Esophagus mucosa (tissue), 1 donor: Measurements from ENCODE around the gene NRIP1. TPM values are rescaled to one million over a fixed set of nuclear protein-coding genes. Genes with fewer than 3 reads are reported as not detected.
"Not testable (repeated sequence)": the region's sequence is repeated elsewhere in the genome, so short reads cannot be mapped to it uniquely, and the experiment has no call there.

Experiments used
- ATAC-seq: fragments of 200-7000 bp; cut with Tn5 transposase; one replicate; pipeline ENCODE4 v1.9.1; 2020
- total RNA-seq: library from RNA; stranded (reverse); gene quantifications from one replicate; pipeline ENCODE4 v1.2.4, GENCODE V29; 2023
- donor health status: DM: yes; HTN: yes; CAD: no.

The NRIP1 gene
- total RNA-seq, 1 donor from 2014 or later, result 52.2 TPM

GRCh38 chr21:15037095-15037899 is 27.5 kb downstream of the NRIP1 start:
- no peak for ATAC-seq

GRCh38 chr21:15036189-15036588 is 28.6 kb downstream of the NRIP1 start:
- ATAC-seq, result no peak

DNA sequence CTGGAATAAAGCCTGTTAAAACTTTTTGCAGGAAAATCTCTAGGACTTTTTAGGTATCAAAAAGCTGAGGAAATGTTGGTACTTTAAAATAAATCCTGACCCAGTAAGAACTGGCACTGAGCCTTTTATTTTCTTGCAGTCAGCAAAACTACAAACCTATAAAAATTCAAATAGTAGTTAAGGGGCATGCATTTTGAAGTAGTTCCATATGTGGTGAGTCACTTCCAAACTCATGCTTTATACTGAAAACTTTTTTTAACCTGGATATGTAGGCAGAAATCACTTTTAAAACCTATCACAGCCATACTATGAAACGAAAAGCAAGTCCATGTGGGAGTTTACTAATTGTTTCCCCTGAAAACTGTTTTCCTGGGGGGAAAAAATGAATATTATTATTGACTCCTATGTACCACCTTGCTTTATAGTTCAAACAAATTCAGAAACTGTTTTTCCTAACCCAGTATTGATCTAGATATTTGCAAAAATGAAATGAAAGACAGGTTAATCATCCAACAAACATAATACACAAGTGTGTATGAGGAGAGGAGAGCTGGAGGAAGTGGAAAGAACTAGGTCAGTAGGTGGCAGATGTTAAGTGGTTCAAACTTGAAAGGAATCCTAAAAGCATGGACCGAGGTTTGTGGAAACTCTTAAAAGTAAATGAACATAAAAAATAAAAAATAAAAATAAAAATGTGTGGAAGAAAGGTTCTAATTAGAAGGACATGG is 30.5 kb downstream of the NRIP1 start:
- no peak for ATAC-seq

- ATAC-seq, result no peak
Measured at GRCh38 chr21:15031790-15032357, 32.9 kb downstream of the NRIP1 start.

DNA sequence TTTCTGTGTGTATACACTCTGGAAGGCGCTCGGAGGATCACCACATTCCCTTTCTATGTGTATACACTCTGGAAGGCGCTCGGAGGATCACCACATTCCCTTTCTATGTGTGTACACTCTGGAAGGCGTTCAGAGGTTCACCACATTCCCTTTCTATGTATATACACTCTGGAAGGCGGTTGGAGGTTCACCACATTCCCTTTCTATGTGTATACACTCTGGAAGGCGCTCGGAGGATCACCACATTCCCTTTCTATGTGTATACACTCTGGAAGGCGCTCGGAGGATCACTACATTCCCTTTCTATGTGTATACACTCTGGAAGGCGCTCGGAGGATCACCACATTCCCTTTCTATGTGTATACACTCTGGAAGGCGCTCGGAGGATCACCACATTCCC is 33.4 kb downstream of the NRIP1 start:
- not testable (repeated sequence) for ATAC-seq

DNA sequence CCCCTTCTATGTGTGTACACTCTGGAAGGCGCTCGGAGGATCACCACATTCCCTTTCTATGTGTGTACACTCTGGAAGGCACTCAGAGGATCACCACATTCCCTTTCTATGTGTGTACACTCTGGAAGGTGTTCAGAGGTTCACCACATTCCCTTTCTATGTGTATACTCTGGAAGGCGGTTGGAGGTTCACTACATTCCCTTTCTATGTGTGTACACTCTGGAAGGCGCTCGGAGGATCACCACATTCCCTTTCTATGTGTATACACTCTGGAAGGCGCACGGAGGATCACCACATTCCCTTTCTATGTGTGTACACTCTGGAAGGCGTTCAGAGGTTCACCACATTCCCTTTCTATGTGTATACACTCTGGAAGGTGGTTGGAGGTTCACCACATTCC is 33.9 kb downstream of the NRIP1 start:
- ATAC-seq, result not testable (repeated sequence)

- ATAC-seq, result no peak
Measured at GRCh38 chr21:15029077-15029476, 35.7 kb downstream of the NRIP1 start.

DNA sequence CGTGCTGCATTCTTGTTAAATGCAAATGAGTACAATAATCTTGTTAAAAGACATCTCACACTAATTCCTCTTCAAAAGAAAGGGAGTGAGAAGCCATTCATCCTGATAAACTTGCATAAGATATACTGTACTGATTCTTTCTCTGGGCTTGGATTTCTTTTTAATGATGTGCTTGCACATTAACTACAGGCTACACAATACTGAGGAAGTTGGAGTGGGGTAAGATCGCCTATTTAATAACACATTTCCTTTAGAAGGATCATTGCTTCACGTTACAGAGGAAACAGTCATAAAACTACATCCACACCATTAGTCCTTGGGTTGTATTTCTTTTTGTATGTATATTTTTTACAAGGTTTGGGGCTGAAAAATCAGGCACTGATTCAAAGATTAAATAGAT is 36.6 kb downstream of the NRIP1 start:
- no peak for ATAC-seq

- no peak for ATAC-seq
Measured at GRCh38 chr21:15027056-15027455, 37.7 kb downstream of the NRIP1 start.

GRCh38 chr21:15026370-15026769 is 38.4 kb downstream of the NRIP1 start:
- no peak for ATAC-seq

GRCh38 chr21:15023776-15024175 is 41.0 kb downstream of the NRIP1 start:
- no peak for ATAC-seq

GRCh38 chr21:15022608-15023261 is 42.1 kb downstream of the NRIP1 start:
- no peak for ATAC-seq

GRCh38 chr21:15020797-15021196 is 44.0 kb downstream of the NRIP1 start:
- no peak for ATAC-seq

GRCh38 chr21:15018382-15018781 is 46.4 kb downstream of the NRIP1 start:
- no peak for ATAC-seq

GRCh38 chr21:15015622-15016471 is 49.0 kb downstream of the NRIP1 start:
- peak; percentile 81 for ATAC-seq

GRCh38 chr21:15014221-15014620 is 50.6 kb downstream of the NRIP1 start:
- ATAC-seq, result no peak

- no peak for ATAC-seq
Measured at GRCh38 chr21:15011967-15012366, 52.8 kb downstream of the NRIP1 start.

DNA sequence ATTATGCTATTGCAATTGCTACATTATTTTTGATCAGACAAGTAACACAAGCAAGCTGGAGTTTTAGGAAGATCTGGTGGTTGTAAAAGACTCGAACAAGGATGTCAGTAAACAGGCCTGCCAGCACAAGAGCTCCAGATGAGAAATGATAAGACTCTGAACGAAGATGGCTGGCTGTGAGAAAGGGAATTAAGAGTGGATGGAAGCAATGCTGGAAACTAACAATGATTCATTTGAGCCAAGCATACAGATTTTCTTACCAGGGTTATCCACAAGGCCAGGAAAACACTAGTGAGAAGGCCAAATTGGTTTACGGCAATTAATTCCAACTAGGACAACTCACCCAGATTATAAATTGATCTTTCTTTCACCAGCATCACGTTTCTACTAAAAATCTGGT is 54.2 kb downstream of the NRIP1 start:
- no peak for ATAC-seq

DNA sequence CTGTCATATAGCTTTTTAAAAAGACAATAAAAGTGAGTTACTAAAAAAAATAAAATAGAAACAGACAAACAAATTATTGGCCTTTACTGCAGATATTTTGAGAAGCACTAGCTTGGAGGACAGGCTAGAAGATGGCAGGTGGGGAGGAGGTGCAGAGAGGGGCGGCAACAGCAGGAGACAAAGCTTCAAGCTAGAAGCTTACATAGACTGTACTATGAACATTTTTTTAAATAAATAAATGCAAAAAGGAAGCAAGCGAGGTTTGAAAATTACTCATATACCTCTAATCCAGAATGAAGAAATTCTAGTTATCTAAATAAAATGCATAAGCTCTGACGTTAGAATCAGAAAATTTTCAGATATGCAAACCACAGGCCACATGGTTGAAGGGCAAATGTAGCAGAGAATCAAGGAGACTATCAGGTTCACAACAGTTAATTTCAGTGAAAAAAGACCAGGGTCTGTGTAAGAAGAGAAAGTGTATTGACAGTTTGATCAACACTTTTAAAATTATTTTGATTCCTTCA is 54.9 kb downstream of the NRIP1 start:
- ATAC-seq, result no peak

- no peak for ATAC-seq
Measured at GRCh38 chr21:15007716-15008296, 57.0 kb downstream of the NRIP1 start.

DNA sequence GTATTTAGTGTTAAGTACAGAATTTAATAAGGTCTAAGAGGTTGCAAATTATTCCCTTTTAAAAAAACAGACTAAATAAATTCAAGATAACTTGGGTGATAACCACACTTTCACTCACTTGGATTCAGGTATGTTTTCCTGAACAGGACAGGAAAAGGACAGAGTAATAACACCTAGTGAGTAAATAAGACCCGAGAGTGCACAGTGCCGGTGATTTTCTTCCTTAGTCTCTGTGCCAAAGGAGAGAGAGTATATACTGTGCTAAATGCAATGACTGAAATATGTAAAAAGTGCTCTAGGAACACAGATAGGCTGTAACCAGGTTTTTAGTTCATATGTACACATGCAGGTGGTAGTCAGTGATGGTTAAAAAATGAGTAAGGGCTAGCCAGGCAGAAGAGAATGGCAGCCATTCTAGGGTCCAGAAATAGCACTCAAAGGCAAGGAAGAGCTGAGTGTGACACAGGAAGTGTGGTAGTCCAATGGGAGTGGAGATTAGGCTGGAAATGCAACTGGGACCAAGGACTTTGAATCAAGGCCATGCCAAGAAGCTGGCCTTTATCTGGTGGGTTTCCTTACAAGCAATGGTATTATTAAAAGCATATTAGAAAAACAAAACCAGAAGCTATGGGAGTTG is 58.1 kb downstream of the NRIP1 start:
- no peak for ATAC-seq
